ENCODE results near the gene AGAP1.

- no peak for TF ChIP-seq MAZ (IDR thresholded peaks at IDR 0.05; ENCODE audit: borderline replicate concordance, low read depth, low read length)
- no peak for TF ChIP-seq POLR2A (IDR thresholded peaks at IDR 0.05; ENCODE audit: low read length)
- no peak for TF ChIP-seq CTCF (IDR thresholded peaks at IDR 0.05)
- no peak for TF ChIP-seq CEBPB (IDR thresholded peaks at IDR 0.05)
- TF ChIP-seq MAX (IDR thresholded peaks at IDR 0.05): no peak
- no peak for TF ChIP-seq EP300 (IDR thresholded peaks at IDR 0.05)
Measured at GRCh38 chr2:235661167-235661937, 167.5 kb downstream of the AGAP1 start.

Data from A549 (cell line).